ENCODE data around the gene IGSF9.

GRCh38 chr1:159938905-159939677 is 6.3 kb downstream of the IGSF9 start:
- TF ChIP-seq GATA2 (IDR thresholded peaks at IDR 0.05; ENCODE audit: low read depth, low read length) (no peak), GATA3 (IDR thresholded peaks at IDR 0.05; ENCODE audit: low read depth, low read length) (no peak)

Measured in SH-SY5Y (cell line).